Mucosa of gallbladder (tissue), 1 donor: Measurements from ENCODE around the gene CD300LD. TPM values are rescaled to one million over a fixed set of nuclear protein-coding genes. Genes with fewer than 3 reads are reported as not detected.
"Not testable (repeated sequence)": the region's sequence is repeated elsewhere in the genome, so short reads cannot be mapped to it uniquely, and the experiment has no call there.

Experiments
- DNase-seq: peaks from one replicate; pipeline ENCODE4 v3.0.0-alpha.2; 2020; ENCODE audit warnings: low spot score
- total RNA-seq: library from RNA; stranded (reverse); gene quantifications from one replicate; pipeline ENCODE4 v1.2.1, GENCODE V29; 2021
- donor health status: DM: no; HTN: no; CAD: no.

Gene CD300LD
- total RNA-seq, 1 donor from 2014 or later: not detected

- no peak for DNase-seq
Observed at GRCh38 chr17:74571621-74572270, 20.3 kb downstream of the CD300LD start.

DNA sequence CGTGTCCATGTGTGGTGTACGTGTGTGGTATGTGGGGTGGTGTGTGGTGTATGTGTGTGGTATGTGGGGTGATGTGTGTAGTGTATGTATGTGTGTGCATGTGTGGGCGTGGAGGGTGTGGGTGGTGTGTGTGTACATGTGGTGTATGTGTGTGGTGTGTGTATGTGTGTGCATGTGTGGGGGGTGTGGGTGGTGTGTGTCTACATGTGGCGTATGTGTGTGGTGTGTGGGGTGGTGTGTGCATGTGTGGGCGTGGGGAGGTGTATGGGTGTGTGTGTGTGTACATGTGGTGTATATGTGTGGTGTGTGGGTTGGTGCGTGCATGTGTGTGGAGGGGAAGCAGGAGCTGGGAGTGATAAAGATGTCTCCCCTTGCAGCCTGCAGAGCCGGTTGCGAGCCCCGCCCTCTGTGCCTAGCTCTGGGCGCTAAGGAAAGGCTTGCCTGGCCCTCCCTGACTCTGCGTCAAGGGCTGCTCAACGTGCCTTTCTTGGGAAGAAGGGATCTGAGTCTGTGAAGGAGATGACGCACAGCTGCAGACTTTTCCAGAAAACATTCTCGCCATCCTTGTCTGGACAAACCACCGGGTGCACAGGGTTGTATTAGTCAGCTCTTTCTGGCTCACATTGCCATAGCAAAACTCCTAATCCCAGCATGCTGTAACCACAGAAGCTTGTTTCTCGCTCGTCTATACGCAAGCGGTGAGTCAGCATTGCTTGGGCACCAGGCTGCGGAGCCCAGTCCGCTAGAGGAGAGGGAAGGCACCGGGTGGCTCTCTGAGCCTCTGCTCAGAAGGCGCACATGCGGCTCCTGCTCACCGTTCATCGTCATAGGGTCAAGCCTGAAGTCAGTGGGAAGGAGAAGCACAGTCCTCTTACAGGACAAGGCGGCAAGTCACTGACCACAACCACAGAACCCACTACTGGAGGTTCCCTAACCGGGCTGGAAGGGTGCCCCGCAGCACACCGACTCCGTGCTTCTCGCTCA is 22.8 kb downstream of the CD300LD start:
- peak; percentile 72 for DNase-seq

GRCh38 chr17:74568106-74568873 is 23.8 kb downstream of the CD300LD start:
- DNase-seq: no peak

DNA sequence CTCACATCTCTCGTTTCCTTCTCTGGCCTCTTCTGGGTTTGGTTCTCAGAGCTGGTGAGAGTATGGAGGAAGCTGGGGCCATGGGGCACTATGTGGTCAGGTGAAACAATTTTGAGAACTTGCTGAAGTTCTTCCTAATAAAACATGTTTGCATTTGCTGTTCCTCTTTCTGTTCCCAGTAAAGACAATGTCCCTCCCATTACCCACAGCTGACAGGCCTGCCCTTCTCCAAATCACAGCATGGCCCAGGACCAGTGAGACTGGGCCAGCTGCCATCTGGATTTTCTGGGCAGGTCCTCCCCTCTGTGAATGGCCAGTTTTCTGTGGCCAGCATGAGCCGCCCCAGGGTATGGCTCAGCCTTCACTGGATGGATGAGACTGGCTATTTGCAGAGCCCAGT is 24.7 kb downstream of the CD300LD start, which contains the start of gene CD300H:
Gene CD300H, minus strand, starts transcription at position 113 of the 400 bp plus-strand sequence.
- no peak for DNase-seq

GRCh38 chr17:74566132-74566753 is 25.8 kb downstream of the CD300LD start:
- peak; percentile 27 for DNase-seq

DNA sequence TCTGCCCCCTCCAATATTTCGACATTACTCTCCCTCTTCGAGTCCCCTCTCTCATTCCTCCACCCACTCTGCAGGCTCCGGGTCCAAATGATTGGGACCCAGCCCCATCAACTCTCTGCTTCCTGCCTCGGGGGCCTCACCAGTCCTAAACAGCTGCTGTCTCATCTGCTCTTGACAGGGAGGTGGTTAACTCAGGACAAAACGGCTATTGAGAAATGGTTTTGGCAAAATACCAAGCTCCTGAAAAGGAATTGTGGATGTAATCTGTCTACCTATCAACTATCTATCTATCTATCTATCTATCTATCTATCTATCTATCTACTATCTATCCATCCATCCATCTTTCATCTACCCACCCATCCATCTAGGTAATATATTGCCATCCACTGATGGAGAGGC is 27.0 kb downstream of the CD300LD start:
- DNase-seq: no peak

GRCh38 chr17:74563358-74563757 is 28.7 kb downstream of the CD300LD start:
- no peak for DNase-seq

- DNase-seq: no peak
Observed at GRCh38 chr17:74561586-74561985, 30.5 kb downstream of the CD300LD start.

- DNase-seq: no peak
Observed at GRCh38 chr17:74558882-74559519, 33.1 kb downstream of the CD300LD start.

DNA sequence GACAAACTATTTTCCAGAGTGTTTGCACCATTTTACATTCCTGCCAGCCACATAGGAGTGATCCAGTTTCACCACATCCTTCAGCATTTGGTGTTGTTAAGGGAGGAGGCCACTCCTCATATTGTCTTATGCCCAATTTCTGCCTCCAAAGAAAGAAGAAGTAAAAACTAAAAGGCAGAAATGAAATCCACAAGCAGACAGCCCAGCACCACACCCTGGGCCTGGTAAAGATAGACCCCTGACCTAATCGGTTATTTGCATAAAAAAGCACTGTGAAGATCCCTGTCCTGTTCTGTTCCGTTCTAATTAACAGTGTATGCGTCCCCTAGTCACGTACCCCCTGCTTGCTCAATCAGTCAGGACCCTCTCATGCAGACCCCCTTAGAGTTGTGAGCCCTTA is 33.7 kb downstream of the CD300LD start:
- not testable (repeated sequence) for DNase-seq

- no peak for DNase-seq
Observed at GRCh38 chr17:74555427-74555940, 36.6 kb downstream of the CD300LD start.

DNA sequence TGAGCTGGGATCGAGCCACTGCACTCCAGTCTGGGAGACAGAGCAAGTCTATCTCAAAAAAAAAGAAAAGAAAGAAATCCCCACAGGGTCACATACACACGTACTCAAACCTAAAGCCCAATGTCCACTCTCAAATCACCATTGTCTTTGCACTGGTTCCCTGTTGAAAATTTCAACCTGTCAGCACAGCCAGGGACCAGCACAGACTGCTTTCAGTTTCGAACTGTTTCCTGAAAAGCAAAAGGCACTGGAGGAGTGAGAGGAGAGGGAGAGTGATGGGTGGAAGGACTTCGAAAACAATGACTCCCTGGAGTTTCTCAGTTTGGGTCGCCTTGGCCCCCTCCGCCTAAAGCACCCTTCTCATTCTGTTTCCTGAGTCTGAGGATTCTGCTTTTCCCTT is 37.2 kb downstream of the CD300LD start:
- DNase-seq: no peak

- no peak for DNase-seq
Observed at GRCh38 chr17:74552037-74552436, 40.0 kb downstream of the CD300LD start.

DNA sequence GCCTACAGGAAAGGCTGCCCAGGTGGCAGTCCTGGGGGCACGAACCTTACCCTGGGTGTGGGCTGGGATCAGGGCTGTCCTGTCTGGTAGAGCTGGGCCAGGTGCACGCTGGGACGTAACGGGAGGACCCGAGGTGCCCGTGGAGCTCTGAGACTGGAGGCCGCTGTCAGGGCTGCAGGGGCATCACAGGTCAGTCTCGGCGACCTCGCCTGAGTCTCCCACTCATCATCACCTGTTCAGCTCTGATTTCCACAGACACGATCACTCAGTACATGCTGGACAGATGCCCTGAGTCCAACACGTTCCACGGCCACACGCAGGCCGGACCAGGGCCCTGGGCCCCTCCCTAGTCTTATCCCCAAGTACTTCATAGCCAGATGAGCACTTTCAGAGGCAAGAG is 41.5 kb downstream of the CD300LD start:
- DNase-seq: no peak

- no peak for DNase-seq
Observed at GRCh38 chr17:74549343-74549742, 42.7 kb downstream of the CD300LD start.

GRCh38 chr17:74547736-74548135 is 44.3 kb downstream of the CD300LD start:
- no peak for DNase-seq

GRCh38 chr17:74547264-74547663 is 44.8 kb downstream of the CD300LD start:
- no peak for DNase-seq

DNA sequence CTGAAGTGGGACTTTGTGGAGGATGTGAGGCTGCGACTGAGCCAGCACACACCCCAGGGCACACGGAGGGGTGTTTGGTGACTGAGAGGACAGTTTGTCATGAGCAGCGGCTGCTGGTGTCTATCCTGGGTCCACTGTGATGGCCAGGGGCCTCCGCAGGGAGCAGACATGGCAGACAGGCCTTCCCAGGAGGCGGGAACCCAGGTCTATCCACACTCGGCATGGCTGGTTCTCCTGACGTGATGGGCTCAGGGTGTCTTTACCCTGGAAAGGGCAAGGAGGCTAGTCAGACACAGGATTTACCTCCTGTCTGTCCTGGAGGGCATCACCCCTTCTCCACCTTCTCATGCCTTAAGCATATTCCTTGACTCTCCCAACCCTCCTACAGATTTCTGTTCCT is 45.5 kb downstream of the CD300LD start:
- no peak for DNase-seq

DNA sequence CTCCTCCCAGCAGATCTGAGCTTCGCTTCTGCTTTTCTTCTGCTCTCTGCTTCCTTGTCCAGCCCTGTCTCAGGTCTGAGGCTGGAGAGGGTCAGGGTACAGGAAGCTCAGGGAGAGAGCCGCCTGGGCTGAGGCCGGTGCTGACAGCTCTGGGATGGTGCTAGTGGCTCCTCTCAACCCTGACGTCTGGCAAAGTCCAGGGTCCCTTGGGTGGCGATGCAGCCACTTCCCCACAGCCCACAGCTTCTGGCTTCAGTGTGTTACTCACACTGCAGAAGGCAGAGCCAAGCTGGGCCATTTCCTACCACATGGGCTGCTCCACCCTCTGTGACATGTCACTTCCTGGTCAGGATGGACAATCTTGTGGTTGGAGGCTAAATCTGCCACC is 46.2 kb downstream of the CD300LD start, which contains the start of gene CD300C:
Gene CD300C, minus strand, starts transcription at position 273 of the 388 bp plus-strand sequence. CDS start 333 bp downstream, outside the sequence.
- no peak for DNase-seq

- no peak for DNase-seq
Observed at GRCh38 chr17:74544991-74545842, 46.9 kb downstream of the CD300LD start.
